GM21515 (cell line): ENCODE measurements around the gene SYNGR4.

ENCODE experiments used
- ATAC-seq: cut with Tn5 transposase; IDR thresholded peaks from one replicate; pipeline ENCODE4 v1.9.1; 2021; ENCODE audit not compliant: unreplicated experiment

SYNGR4 gene

GRCh38 chr19:48395499-48395898, 31.3 kb downstream of the SYNGR4 start:
- ATAC-seq: no peak

GRCh38 chr19:48396016-48396823, 32.1 kb downstream of the SYNGR4 start:
- ATAC-seq: no peak

GRCh38 chr19:48396824-48397176, 32.6 kb downstream of the SYNGR4 start:
- no peak for ATAC-seq

GRCh38 chr19:48397263-48398101, 33.3 kb downstream of the SYNGR4 start:
- no peak for ATAC-seq

- ATAC-seq: no peak
Measured at GRCh38 chr19:48398102-48398374, 33.9 kb downstream of the SYNGR4 start.

GRCh38 chr19:48398375-48399235, 34.4 kb downstream of the SYNGR4 start:
- ATAC-seq: no peak

- ATAC-seq: no peak
Measured at GRCh38 chr19:48400018-48400742, 36.0 kb downstream of the SYNGR4 start.

GRCh38 chr19:48401287-48401686, 37.1 kb downstream of the SYNGR4 start:
- ATAC-seq: no peak

GRCh38 chr19:48403606-48404005, 39.4 kb downstream of the SYNGR4 start:
- ATAC-seq: no peak

GRCh38 chr19:48405010-48405659, 41.0 kb downstream of the SYNGR4 start:
- ATAC-seq: no peak

- no peak for ATAC-seq
Measured at GRCh38 chr19:48405850-48406249, 41.7 kb downstream of the SYNGR4 start.

GRCh38 chr19:48413879-48414587, 49.9 kb downstream of the SYNGR4 start:
- ATAC-seq: no peak

- ATAC-seq: no peak
Measured at GRCh38 chr19:48415395-48415794, 51.2 kb downstream of the SYNGR4 start.

- ATAC-seq: no peak
Measured at GRCh38 chr19:48415806-48416221, 51.6 kb downstream of the SYNGR4 start.

GRCh38 chr19:48417421-48417820, 53.3 kb downstream of the SYNGR4 start:
- no peak for ATAC-seq

- no peak for ATAC-seq
Measured at GRCh38 chr19:48418317-48419064, 54.3 kb downstream of the SYNGR4 start.

- ATAC-seq: peak; percentile 70
Measured at GRCh38 chr19:48419158-48419920, 55.2 kb downstream of the SYNGR4 start.

- ATAC-seq: no peak
Measured at GRCh38 chr19:48421548-48421947, 57.4 kb downstream of the SYNGR4 start.
